Measurements from ENCODE around the gene PCYT2.
A peak's percentile ranks its signal among the peaks of the same experiment; 100 is the strongest.

The PCYT2 gene

DNA sequence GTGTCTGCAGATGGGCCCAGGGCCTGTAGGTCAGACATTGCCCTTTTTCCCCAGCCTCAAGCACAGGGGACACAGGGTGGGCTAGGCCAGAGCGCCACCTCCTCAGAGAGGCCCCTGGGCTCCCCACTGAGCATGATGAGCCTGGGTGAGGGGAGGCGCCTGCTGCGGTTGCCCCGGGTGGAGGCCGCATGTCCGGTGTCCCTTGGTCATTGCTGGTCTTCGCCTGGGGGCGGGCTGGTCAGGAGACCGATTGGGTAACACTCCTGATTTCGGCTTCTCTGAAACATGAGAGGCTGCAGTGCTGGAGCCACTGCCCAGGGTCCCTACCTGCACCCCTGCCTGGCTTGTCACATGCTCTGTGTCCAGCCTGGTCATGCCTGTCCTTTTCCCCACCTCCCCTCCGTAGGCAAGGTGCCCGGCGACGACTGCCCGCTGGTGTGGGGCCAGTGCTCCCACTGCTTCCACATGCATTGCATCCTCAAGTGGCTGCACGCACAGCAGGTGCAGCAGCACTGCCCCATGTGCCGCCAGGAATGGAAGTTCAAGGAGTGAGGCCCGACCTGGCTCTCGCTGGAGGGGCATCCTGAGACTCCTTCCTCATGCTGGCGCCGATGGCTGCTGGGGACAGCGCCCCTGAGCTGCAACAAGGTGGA, 11.6 kb downstream of the PCYT2 start:
- DNase-seq = no peak

DNA sequence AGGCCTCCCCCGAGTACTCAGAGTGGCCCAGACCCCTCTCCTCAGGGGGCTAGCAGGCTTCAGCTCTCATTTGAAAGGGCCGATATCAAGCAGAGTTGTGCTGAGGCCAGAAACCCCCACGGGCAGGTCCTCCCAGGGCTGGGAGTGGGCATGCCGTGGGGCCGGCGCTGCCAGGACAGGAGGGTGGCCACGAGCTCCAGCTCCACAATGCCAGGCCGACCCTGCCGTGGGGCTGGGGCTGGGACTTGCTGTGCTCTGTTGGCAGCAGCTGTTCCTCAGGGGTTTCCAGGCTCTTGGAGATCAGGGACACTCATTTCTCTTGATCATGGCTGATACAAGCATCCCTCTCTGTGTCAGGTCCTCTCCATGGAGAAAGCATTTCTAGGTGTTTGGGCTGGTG, 12.3 kb downstream of the PCYT2 start:
- no peak for DNase-seq

DNA sequence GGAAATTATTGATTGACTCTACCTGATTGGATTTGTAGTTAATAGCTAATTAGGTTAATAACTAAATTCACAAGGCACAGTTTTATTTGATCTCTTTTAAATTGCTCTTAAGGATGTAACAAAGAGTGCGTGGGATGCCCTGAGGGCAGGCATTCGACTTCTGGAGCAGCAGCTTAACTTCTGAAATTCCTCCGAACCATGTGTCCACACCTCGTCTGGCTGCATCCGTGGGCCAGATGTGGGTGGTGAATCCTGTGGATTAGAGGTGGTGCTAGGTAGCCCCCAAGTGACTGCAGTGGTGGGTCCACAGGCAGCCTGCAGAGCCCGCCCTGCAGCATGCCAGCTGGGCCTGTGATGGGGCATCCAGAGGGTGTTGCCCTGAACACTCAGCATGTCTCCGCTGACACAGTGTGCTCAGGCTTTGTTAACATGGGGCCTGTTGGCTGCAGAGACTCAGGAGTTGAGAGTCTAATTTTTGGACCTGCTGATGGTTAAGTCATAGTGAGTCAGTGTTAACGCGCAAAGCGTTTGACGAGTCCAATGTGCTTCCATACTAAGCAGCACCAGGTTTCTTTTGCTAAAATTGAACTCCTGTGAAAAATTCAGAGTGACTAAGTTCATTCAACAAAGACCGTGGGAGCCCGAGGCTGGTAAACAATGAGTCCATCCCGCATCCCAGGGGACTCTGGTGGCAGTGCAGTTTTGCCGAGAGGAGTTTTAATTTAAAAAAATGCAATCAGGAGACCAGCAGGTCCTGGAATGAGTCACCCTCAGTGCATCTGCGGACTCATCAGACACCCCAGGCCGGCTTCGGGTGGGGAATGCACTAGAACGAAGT, 13.0 kb downstream of the PCYT2 start:
- no peak for DNase-seq

DNA sequence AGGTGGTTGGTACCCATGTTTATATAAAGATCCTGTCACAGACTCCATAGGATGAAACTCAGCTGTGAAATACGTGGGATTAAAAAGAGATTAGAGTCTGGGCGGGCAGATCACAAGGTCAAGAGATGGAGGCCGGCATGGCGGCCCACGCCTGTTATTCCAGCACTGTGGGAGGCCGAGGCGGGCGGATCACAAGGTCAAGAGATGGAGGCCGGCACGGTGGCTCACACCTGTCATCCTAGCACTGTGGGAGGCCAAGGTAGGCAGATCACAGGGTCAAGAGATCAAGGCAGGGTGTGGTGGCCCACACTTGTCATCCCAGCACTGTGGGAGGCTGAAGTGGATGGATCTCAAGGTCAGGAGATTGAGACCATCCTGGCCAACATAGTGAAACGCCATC, 15.8 kb downstream of the PCYT2 start:
- DNase-seq = no peak

DNA sequence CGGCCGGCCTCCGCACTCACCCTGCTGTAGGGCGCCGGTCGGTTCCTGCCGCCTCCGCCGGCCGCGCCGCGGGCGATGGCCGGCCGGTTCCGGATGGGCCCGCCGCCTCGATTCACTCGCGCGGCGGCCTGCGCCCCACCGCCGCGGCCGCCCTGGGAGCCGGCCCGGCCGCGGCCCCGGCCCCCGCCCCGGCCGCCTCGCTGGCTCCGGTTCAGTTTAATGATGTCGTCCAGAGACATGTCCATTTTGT, 20.0 kb downstream of the PCYT2 start:
- DNase-seq = no peak

DNA sequence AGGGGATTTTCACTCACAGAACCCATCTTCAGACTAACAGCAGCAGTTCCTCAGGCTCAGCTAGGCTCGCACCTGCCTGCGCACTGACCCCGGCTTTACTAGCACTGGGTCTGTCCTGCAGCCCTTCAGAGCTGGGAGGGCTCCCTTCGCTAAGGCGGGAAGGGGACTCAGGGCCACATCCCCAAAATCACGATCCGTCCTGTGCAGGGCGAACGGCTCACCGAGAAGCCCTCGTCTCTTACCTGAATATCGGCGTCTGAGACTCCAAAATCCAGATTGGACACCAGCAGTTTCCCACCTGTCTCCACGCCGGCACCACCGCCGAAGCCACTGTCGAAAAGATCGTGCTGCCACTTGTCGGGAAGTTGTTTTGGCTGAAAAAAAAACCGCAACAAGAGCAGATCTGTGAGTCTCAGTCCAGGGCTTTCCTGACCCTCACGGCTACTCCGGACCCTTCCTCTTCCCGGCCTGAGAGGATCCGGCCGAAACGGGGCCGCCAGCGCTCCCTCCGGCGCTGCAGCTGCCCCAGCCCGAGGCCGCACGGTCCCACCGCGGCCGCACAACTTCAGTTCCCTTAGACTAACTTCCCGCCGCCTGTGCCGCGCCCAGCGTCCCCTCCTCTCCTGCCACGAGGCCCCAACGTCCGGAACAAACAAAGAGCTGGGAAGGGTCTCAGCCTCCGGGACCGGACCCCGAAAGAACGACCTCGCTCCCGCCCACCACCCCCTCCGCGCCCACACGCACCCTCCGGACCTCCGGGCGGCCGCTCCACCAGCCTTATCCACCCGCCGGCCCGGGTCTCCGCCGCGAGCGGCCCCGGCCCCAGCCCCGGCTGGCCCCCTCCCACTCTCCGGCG, 20.5 kb downstream of the PCYT2 start:
- no peak for DNase-seq

DNA sequence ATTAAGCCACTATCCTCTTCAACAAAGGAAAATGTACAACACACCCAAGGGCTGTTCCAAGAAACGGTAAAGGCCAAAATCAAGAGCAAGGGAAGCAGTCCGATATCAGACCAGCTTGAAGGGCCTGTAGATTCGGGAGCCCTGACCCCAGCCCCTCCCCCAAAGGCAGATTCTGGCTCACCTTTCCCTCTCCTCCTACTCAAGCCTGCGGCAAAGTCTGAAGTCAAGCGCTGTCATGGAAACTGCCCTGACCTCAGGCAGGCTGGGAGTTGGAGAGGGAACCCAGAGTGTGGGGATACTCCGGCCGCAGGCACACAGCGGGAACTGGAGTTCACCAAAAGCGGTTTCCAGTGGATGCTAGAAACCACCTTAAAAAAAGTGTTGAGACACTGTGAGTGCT, 21.6 kb downstream of the PCYT2 start:
- no peak for DNase-seq

DNA sequence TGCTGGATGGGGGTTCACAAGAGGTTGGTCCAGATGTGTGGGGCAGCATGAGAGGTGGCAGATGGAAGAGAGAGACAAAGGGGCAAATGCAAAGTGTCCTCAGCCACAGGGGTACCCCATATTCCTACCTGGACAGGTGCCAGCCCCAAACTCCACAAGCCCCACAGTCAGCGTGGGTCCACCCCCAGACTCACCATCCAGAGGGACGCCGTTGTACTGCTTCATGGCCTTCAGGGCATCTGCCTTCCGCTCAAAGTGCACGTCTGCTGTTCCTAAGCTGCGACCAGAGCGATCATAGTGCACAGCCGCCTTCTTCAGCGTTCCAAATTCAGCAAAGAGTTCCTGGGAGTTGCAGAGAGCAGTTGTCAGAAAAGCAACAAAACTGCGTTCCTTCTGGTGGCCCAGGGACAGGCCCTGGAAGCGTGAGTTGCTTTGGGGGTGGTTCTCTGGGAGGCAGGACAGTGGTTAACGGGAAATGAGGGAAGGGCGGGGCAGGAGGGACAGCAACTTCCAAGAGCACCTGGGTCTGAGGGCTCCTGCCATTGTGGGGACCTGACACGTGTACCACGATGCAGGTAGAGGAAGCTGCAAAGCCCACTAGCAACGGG, 22.1 kb downstream of the PCYT2 start:
- DNase-seq = no peak

DNA sequence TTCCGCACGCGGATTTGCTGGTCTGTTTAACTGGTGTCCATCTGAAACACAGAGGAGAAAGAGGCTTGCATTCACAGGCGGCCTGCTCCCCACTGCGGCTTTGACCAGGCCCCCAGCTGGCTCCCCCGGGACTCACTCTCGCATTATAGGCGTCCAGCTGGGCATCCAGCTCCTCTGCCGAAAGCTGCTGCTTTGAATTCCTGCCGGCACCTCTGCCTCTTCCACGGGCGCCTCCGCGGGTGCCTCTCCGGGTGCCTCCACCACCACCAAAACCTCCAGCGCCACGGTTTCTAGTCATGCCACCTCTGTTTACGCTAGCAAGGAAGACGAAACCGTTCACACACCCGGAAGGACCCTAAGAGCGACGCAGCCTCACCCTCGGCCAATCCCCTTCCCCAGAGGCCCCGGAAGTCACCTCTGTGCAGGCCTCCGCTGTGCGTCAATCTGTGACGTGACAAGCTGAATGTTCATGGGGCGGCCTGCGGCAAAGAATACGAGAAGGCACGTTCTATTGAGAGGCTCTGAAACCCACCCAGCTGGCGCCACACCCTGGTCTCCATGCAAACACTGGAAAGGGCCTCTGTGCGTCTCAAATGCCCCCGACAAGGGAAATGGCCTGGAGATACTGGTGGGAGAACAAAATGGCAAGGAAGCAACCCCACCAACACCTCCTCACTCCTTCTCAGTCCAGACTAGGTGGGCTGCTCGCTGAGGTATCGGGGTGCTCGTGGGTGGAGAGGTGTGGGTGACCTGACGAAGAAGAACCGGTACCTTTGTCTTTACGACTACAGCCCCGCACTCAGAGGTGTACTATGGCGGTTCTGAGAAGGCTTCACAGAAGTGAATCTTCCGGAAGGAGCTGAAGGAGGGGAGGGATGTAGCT, 22.9 kb downstream of the PCYT2 start:
- no peak for DNase-seq

DNA sequence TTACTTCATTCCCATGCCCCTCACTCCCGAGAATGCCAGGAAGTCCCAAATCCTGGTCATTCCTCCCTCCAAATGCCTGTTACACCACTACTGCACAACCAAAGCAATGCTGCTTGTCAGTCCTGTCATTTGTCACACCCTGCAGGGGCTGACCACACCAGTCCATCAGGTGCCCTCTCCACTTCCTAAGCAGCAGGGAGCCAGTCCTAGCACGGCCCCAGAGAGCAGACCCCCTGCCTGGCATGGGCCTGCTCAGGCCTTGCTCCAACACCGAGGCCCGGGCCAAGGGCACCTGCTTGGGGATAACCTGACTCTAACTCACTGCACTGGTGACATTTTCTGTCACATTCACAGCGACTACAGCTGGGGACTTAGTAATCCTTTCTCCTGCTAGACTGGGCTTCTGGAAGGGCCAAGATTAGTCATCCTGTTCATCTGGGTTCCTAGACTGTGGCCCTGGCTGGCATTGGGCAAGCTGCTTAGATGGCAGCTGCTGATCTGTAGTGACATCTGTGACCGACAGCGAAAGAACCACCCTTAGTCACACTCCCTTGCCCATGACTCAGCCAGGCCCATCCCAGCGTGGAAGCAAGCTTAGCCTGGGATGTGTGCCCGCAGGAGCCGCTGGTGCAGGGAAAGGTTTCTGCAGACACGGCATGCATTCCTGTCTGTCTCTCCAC, 25.2 kb downstream of the PCYT2 start:
- DNase-seq = no peak

DNA sequence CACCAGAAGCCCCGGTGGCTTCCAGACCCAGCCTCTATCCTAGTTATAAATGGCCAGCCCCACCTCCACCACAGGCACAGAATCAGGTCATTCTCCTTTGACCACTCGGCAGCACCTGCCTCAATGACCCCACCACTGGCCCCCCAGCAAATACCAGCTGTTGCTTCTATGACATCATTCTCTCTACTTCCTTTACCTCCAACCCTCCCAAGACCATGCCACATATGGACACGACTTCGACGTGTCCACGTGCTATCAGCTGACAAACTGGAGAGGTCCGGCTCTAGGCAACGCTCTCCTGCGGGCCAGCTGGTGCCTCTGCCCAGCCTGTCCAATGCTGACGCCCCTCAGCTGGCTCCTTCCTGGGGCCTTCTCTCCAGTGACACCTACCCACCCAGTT, 25.7 kb downstream of the PCYT2 start:
- DNase-seq = no peak

DNA sequence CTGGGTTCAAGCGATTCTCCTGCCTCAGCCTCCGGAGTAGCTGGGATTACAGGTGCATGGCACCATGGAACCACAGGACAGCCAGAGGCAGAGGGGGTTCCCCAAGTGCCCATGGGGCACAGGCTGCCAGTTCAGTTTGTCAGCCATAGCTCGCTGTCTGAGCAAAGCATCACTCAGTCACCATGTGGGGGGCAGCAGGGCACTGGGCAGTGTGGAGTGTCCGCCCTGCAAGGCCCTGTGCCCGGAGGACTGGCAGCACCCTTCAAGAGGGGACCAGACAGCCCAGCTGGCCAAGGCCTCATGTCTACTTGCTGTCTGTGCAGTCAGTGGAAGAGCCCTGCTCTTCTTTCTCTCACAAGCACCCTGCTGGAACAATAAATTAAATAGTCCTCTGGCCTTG, 26.2 kb downstream of the PCYT2 start:
- DNase-seq = no peak

DNA sequence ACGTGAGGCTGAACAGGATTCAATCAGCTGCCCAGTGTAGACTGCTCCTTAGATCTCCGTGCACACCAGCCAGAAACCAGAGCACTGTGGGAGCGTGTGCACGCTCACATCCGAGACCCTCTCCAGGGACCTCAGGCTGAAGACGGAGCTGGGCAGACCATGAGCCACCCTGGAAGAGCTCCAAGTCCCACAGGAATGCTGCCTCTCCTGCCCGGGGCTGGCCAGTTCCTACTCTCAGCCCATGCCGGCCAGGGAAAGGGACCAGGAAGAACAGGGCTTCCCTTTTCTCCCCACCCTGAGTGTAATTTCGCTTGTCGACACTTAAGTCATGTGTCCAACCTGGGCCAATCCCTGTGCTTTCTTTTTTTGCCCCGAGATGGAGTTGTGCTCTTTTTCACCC, 26.7 kb downstream of the PCYT2 start:
- DNase-seq = no peak

DNA sequence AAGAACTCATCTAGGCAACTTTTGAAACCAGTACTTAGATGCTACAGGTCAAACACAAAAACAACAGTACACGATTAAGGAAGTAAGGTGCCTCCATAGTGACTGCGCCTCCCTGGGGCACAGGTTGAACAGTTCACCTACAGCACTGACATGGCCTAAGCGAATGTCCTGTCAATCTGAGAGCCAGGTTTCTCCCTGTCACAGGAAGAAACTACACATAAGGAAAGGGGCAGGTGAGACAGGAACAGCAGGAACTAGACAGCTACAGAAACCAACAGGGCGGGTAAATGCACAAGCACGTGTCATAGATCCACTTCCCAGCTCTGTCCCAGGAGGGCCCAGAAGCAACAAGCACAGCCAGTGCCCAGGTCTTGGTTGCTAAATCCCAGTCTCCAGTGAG, 32.1 kb downstream of the PCYT2 start:
- no peak for DNase-seq

DNA sequence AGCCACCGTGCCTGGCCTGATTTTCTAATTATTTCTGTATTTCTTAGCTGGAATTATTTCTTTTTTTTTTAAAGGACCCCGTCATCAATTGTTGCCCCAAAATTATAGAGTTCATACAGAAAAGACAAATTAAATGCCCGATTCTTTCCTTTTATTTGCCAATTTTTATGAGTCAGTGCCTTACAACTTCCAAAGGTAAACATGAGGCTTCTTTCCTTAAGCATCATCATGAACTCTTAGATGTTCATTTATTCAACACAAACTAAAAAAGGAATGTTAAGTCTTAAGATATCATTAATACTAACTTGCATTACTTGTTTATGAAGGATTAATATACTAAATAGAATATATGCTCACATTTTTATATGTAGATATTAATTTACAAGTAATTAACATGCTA, 32.9 kb downstream of the PCYT2 start:
- DNase-seq = no peak

DNA sequence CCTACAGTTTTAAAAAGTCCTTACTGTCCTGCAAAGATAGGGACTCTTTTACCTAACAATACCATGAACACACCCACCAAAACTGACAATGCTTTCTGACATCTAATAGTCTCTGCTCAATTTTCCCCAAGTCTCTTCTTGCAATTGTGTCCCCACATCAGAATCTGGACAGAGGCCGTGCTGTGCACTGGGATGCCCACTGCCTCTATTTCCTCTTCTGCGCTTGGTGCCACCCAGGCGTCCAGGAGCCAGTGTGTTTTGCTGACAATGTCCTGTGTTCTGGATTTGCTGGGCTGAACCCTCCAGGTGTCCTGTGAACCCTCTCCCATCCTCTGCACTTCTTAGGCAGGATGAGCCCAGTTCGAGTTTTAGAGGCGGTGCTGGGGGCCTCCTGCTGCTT, 33.6 kb downstream of the PCYT2 start:
- DNase-seq = no peak

DNA sequence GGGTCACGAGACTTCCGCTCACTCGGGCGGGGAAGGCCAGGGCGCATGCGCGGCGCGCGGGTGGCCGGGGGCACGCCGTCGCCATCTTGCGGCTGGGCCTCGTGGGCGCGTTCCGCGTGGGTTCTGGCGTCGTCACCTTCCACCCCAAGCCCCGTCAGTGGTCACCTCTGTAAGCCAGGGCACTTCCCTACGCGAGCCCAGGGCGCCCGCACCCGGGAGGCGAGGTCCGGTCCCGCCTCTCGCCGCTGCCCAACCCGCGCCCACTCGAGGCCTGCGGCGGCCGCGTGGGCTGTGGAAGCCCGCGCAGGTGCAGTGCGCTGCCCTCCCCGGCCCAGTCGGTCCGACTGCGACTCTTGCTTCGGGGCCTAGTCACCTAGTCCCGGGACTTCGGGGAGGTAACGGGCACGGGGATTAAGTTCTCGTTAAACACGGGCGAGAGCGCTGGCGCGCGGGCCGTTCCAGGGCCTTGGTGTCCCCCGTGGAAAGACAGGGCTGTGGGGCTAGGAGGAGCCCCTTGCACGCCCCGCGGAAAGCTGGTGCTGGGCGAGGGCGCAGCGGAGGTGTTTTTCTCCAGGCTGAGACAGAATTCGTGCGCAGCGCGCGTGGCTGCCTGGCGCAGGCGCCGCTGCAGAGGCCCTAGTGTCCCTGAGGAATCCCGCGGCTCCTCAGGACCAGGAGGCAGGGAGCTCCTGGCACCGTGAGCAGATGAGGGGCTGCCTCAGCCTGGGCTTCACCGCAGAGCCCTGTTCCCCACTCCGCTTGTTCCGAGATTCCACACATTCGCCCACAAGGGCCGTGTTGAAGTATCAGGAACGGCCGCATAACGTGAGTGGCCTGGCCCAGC, 39.6 kb downstream of the PCYT2 start:
- DNase-seq = peak; percentile 89

DNA sequence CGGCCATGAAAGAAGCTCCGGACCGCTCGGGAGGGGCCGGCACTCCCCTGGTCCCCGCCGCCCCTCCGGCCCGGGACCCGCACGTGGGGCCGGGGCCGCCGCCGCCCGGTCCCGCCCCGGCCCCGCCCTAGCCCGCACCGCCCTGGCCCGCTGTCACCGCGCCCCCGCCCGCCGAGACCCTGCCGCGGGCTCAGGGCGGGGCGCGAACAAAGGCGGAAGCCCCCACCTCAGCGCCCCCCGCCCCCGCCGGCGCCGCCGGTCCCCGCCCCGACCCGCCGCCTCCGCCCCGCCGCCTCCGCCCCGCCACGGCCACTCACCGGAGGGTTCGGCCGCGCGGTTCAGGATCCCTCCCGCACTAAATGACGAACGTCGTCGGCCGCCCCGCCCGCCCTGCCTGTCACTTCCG, 40.2 kb downstream of the PCYT2 start, which contains the start of gene ARHGDIA:
Gene ARHGDIA, minus strand, starts transcription at position 357 of the 406 bp plus-strand sequence. CDS start 1,407 bp downstream, outside the sequence.
- DNase-seq = no peak

DNA sequence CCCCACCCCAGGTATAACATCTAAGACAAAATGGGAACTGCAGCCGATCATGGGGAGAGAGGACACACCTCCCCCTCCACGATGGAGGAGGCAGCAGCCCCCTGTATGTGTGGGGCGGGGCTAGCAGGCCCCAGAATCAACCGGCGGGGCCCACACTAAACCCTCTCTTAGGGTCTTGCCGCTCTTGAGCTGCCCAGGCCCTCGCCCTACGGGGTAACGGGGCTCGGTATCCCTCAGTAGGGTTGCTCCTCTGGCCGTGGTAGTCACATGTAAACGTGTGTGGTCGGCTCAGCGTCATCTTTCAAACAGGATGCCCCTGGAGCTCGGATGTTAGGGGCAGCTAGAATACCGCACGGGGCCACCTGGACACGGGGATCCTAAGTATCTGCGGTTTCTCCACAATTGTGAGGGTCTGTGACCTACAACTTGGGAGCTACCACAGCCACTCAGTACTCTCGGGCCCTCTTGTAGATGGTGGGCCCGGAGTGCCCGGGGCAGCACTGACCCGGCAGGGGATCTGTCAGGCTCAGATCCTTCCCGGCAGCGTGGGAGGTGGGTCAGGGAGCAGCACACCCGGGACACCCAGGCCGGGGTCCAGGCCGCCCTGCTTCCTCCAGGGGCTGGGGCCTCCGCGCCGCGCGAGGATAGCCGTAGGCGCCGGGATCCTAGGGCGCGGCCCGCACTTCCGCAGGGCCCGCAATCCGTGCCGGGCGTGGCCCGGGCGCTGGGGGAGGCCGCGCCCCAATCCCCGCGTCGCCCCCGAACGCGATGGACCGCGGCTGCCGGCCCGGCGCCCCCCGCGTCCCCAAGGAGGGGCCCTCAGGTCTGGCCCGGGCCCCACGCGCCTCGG, 40.8 kb downstream of the PCYT2 start:
- no peak for DNase-seq

Measured in midbrain (tissue), 1 donor.